BLaER1 (cell line): ENCODE measurements around the gene CATSPERZ.

Experiments used
- H3K27ac ChIP-seq: shearing (Covaris generic); formaldehyde crosslinking; 2 replicates; pipeline ENCODE4 v1.8.1; 2022
- H3K27me3 ChIP-seq: shearing (Covaris generic); formaldehyde crosslinking; 2 replicates; pipeline ENCODE4 v1.8.1; 2022
- H3K36me3 ChIP-seq: shearing (Covaris generic); formaldehyde crosslinking; 2 replicates; pipeline ENCODE4 v1.8.1; 2022
- H3K4me1 ChIP-seq: shearing (Covaris generic); formaldehyde crosslinking; 2 replicates; pipeline ENCODE4 v1.8.1; 2022
- H3K4me2 ChIP-seq: shearing (Covaris generic); formaldehyde crosslinking; 2 replicates; pipeline ENCODE4 v1.8.1; 2022
- H3K4me3 ChIP-seq: shearing (Covaris generic); formaldehyde crosslinking; 2 replicates; pipeline ENCODE4 v1.8.1; 2022
- H3K9ac ChIP-seq: shearing (Covaris generic); formaldehyde crosslinking; 2 replicates; pipeline ENCODE4 v1.8.1; 2022
- H3K9me3 ChIP-seq: shearing (Covaris generic); formaldehyde crosslinking; 2 replicates; pipeline ENCODE4 v1.8.1; 2022
- H4K20me1 ChIP-seq: shearing (Covaris generic); formaldehyde crosslinking; 2 replicates; pipeline ENCODE4 v1.8.1; 2022
- Cebpa-rat ChIP-seq: shearing (Covaris generic); IDR thresholded peaks from 2 replicates; pipeline ENCODE4 v1.8.1; 2022

The CATSPERZ gene

DNA sequence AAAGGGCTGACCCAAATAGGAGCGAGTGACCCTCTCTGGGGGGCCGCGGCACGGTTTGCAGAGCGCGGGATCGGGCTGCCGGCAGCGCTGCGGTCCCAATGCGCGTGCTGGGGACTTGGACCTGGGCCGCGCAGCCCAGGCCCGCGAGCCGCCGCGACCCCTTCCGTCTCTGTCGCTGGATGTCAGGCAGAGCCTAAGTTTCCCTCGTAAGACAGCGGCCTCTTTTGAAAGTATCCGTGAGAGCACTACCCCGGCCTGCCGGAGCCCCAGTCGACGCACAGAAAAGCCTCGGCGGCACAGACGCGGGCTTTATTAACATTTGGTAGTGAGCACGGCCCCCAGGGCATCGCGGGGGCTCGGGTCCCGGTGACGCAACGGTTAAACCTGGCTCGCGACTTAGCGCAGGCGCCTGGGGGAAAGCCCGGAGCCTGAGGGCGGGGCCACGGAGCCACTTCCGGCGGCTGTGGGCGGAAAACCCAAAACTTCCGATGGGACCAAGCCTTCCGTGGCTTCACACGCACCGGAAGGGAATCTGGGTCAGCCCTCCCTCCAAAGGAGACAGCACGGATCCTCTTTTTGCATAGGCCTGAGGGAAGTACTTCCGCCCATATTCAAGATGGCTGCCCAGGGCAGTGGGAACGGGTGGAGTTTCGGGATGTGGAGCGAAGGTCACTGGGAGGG, 30.5 kb upstream of the CATSPERZ start:
- Histone ChIP-seq H3K27ac (peak overlapping the region; percentile 100), H3K36me3 (peaks cover 24% of the 10 kb centered on the region; the same call in 1 of the 2 replicates), H3K4me1 (peaks cover 61% of the 10 kb centered on the region), H4K20me1 (no peaks in the 10 kb centered on the region), H3K4me3 (peak overlapping the region; percentile 83), H3K27me3 (no peaks in the 10 kb centered on the region), H3K9me3 (no peaks in the 10 kb centered on the region), H3K4me2 (peak overlapping the region; percentile 96), H3K9ac (peak overlapping the region; percentile 97)
- peak; percentile 94 for TF ChIP-seq Cebpa-rat

DNA sequence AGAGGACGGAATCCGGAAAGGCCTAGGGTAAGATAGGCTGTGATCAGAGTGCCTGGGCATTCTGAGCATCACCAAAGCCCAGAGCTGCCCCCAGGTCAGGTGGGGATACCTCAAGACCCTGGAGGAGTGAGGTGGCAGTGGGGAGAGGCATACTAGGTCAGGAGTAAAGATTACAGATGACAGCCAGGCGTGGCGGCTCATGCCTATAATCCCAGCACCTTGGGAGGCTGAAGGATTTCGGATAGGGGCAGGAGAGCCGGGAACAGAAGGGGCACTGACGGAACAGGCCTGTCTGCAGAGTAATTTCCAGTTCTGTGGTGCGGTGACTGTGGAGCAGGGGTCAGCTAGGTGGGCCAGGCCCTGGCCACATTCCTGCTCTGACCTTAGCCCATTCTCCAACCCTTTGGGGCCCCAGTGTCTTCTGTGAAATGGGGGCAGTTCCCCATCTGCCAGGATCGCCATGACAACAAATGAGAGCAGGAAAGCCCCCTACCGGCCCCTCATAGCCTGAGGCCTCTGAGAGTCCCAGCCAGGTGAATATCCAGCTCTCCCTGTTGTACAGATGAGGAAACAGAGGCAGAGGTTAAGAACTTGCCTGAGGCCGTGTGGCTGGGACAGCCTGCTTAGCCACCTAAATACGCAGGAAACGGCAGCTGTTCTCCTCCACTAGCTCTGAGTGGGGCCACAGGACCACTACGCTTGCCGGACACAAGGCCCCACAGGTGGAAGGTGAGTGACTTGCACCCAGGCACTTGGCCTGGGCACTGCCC, 24.9 kb upstream of the CATSPERZ start:
- TF ChIP-seq Cebpa-rat, result no peak
- Histone ChIP-seq H3K4me3 (no peak overlapping the region), H3K9ac (no peak overlapping the region), H3K9me3 (no peaks in the 10 kb centered on the region), H3K27ac (no peak overlapping the region), H4K20me1 (no peaks in the 10 kb centered on the region), H3K4me1 (peaks cover 27% of the 10 kb centered on the region), H3K4me2 (no peak overlapping the region), H3K36me3 (peaks cover 58% of the 10 kb centered on the region), H3K27me3 (no peaks in the 10 kb centered on the region)

DNA sequence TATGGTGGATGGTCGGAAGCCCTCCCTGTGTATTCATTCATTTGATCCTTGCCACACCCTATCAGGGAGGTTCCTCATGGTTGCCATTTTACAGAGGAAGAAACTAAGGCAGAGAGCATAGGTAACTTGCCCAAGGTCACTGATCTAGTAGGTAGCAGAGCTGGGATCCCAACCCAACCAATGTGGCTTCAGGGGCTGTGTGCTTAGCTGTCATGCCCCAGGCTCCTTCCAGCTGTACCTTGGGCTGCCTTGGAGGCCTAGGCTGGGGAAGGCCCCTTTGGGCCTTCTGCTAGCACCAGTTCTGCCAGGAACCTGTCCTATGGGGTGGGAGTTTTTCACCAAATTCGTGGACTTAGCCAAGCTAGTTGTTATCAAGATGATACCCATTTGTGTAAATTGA, 24.3 kb upstream of the CATSPERZ start:
- TF ChIP-seq Cebpa-rat, result no peak
- Histone ChIP-seq H3K27me3 (no peaks in the 10 kb centered on the region), H3K27ac (no peak overlapping the region), H3K9ac (no peak overlapping the region), H3K4me3 (no peak overlapping the region), H3K36me3 (peaks cover 60% of the 10 kb centered on the region), H3K4me1 (peaks cover 27% of the 10 kb centered on the region), H4K20me1 (no peaks in the 10 kb centered on the region), H3K4me2 (no peak overlapping the region), H3K9me3 (no peaks in the 10 kb centered on the region)

DNA sequence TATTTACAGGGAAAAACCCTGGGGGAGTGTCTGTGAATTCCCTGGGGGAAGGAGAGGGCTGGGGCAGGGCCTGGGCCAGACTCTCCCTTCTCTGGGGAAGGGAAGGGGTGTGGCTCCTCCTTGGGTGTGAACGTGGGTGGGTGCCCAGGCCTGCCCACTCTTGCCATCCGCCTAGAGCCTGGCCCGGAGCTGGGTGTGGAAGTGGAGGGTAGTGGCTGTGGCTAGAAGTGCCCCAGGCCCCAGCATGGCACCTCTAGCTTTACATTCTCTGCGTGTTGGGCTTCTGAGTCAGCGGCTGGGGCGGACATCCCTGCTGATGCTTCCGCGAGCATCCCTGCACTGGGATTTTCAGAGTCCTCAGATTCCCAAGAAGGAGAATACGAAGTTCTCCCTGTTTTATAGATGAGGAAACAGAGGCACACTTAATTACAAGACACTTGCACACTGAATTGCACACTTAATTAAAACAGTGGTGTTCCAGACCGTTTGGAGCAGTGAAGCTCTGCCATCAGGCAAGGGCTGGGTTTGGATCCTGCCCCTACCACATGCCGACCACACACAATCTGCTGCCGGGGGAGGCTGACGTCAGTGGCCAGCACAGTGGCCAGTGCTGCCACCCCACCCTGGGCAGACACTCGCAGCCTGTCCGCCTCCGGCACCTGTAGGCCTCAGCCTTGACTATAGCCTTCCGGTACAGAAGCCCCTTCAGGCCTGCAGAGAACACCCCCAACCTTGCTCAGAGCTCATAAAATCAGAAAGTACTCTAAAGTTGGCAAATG, 23.3 kb upstream of the CATSPERZ start:
- Histone ChIP-seq H3K27me3 (no peaks in the 10 kb centered on the region), H3K4me1 (peaks cover 23% of the 10 kb centered on the region), H3K36me3 (peaks cover 70% of the 10 kb centered on the region), H4K20me1 (no peaks in the 10 kb centered on the region), H3K9me3 (no peaks in the 10 kb centered on the region), H3K27ac (peak overlapping the region; percentile 14; the same call in 1 of the 2 replicates), H3K4me2 (peak overlapping the region; percentile 27), H3K9ac (peak overlapping the region; percentile 50; the same call in 1 of the 2 replicates), H3K4me3 (no peak overlapping the region)
- no peak for TF ChIP-seq Cebpa-rat

DNA sequence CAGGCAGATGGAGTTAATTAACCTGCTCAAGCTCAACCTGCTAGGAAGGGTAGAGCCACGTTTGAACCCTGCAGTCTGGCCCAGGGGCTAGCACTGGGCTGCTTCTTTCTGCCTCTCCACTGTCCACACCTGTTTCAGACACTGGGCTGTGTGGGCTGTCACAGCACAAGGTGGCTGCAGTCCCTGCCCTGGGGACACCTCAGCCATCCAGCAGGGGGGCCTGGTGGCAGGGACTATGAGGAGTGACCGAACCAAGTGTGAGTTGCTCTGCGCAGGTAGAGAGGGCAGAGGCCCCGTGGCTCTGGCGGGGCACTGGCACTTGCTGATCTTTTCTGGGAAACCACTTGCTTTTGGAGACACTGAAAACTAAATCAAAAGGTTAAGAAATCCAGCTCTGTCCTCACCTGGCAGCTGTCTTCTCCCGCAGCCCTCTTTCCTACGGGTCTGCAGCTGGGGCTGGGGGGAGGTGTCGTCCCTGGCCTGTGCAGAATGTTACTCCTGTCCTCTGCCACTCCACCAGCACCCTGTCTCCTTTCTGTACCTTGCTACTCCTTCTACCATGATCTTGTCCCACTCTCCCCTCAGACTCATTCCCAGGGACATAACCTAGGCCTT, 21.5 kb upstream of the CATSPERZ start:
- Histone ChIP-seq H3K9ac (no peak overlapping the region), H3K27me3 (no peaks in the 10 kb centered on the region), H3K9me3 (no peaks in the 10 kb centered on the region), H3K4me3 (no peak overlapping the region), H4K20me1 (no peaks in the 10 kb centered on the region), H3K27ac (no peak overlapping the region), H3K36me3 (peaks cover 70% of the 10 kb centered on the region), H3K4me2 (no peak overlapping the region), H3K4me1 (peaks cover 19% of the 10 kb centered on the region)
- no peak for TF ChIP-seq Cebpa-rat

DNA sequence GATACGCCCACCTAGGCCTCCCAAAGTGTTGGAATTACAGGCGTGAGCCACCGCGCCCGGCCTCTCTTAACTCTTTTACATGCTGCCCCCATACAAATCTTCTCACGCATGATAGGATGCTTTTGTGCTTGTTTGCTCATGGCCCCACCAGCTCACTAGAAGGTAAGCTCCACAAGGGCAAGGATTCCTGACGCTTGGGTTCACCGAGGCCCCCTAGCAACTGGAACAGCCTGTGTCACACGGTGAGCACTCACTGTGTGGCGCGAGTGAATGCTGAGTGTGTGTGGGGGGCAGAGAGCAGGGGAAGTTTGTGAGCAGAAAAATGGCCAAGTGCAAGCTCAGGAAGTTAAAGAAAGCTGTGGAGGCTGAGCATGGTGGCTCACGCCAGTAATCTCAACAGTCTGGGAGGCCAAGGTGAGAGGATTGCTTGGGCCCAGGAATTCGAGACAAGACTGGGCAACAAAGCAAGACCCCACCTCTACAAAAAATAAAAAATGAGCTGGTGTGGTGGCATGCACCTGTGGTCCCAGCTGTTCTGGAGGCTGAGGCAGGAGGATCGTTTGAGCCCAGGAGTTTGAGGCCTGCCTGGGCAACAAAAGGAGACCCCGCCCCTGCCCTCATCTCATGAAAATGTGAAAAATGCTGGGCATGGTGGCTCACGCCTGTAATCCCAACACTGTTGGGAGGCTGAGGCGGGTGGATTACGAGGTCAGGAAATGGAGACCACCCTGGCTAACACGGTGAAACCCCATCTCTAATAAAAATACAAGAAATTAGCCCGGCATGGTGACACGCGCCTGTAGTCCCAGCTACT, 18.0 kb upstream of the CATSPERZ start:
- Histone ChIP-seq H3K4me1 (peaks cover 28% of the 10 kb centered on the region), H3K27me3 (no peaks in the 10 kb centered on the region), H3K27ac (no peak overlapping the region), H3K36me3 (peaks cover 41% of the 10 kb centered on the region), H4K20me1 (no peaks in the 10 kb centered on the region), H3K4me2 (no peak overlapping the region), H3K9ac (no peak overlapping the region), H3K4me3 (no peak overlapping the region), H3K9me3 (no peaks in the 10 kb centered on the region)
- TF ChIP-seq Cebpa-rat, result no peak

DNA sequence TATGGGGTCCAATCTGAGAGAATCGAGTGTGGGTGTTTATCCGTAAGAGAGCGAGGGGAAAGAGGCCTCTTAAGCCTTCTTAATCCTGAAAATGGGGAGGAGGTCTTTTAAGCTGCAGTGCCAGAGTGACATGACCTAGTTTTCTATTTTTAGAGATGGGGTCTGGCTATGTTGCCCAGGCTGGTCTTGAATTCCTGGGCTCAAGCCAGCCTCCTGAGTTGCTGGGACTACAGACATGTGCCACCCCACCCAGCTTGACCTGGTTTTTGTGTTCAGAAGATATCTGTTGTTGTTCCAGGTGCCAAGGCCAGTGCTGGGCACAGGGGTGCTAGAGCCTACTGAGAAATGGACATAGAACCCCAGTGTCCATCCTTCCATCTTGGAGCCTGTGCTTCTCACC, 17.1 kb upstream of the CATSPERZ start:
- Histone ChIP-seq H3K9ac (peak overlapping the region; percentile 81; the same call in 1 of the 2 replicates), H3K27me3 (no peaks in the 10 kb centered on the region), H3K4me2 (peak overlapping the region; percentile 100), H3K36me3 (peaks cover 34% of the 10 kb centered on the region), H3K4me3 (0 out of 2 replicates have a peak overlapping the region, but pooled peaks have one; percentile 85), H4K20me1 (no peaks in the 10 kb centered on the region), H3K27ac (no peak overlapping the region), H3K4me1 (peaks cover 28% of the 10 kb centered on the region), H3K9me3 (no peaks in the 10 kb centered on the region)
- no peak for TF ChIP-seq Cebpa-rat

DNA sequence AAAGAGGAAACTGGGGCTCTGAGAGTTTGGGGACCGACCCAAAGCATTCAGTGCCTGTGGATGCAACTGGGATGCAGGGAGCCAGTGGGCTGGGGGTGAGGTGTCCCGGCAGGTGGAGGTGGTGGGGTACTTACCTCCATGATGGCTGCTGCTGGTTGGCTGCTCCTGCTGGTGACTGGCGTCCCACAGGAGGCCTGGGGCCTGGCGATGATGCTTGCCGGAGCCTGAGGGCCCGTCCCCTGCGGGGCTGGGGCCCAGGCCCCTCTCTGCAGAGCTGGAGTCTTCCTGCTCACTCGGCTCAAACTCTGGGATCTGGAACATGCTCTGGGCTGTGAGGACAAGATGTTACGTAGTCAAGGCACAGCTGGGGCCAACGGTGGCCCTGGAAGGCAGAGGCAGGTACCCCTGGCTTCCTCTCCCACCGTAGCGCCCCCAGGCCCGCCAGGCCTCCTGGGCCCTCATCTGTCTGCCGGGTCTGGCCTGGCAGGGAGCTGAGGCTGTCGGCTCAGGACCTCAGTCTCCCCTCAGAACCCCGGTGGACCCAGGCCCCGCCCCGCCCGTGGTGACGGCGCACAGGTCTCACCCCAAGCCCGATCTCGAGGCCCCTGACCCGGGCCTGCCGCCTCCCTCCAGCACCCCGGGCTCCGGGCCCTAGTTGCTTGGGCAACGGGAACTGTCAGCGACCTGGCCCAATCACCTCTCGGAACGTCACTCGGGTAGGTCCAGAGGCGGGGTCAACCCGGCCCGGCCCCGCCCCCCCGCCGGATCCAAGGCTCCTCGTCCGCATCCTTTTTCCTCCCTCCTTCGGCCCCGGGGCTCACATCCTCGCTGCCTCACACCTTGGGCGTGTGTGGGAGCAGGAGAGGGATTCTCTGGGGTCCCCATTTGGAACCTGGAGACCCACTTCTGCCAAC, 15.9 kb upstream of the CATSPERZ start, which contains the start of gene BAD:
Gene BAD (minus strand): TSS at position 618 of the 914 bp plus-strand sequence. CDS start 297 bp downstream, at position 321.
- Histone ChIP-seq H4K20me1 (no peaks in the 10 kb centered on the region; the same call in 1 of the 2 replicates), H3K4me1 (peaks cover 28% of the 10 kb centered on the region), H3K4me2 (peak within 1 kb of the TSS; percentile 100), H3K27me3 (peaks cover 2% of the 10 kb centered on the region), H3K36me3 (peaks cover 26% of the 10 kb centered on the region), H3K4me3 (peak within 1 kb of the TSS; percentile 85), H3K9me3 (no peaks in the 10 kb centered on the region), H3K27ac (peak within 1 kb of the TSS; percentile 84), H3K9ac (peak within 1 kb of the TSS; percentile 81)
- no peak for TF ChIP-seq Cebpa-rat
